ENCODE measurements around the gene TNFAIP8. TPM values are rescaled to one million over a fixed set of nuclear protein-coding genes. Genes with fewer than 3 reads are reported as not detected.

Gene TNFAIP8
- total and polyA plus RNA-seq, 9 of the 15 experiments (the other 6 are each of a cell fraction or from before 2014, with no cell fraction given) = 29.9 to 52.2 (median 44.8) TPM

- TF ChIP-seq STAT6 (CRISPR knock-in tag; IDR thresholded peaks at IDR 0.05) (no peak), FOS (IDR thresholded peaks at IDR 0.05; ENCODE audit: extremely low read depth, insufficient read length) (peak; percentile 0), KLF6 (CRISPR knock-in tag; IDR thresholded peaks at IDR 0.05; ENCODE audit: borderline replicate concordance) (peak; percentile 61; the same call in 1 of the 2 replicates), GATAD2B (IDR thresholded peaks at IDR 0.05; ENCODE audit: borderline replicate concordance) (peak; percentile 98), THRB (CRISPR knock-in tag; conservative IDR thresholded peaks at IDR 0.05) (peak; percentile 41; the same call in 1 of the 2 replicates), GABPA (tag; conservative IDR thresholded peaks at IDR 0.05; ENCODE audit: low read depth) (peak; percentile 51), FOXP4 (CRISPR knock-in tag; IDR thresholded peaks at IDR 0.05; ENCODE audit: borderline replicate concordance) (0 out of 2 replicates have a peak, but pooled peaks have one; percentile 44), ARID1B (IDR thresholded peaks at IDR 0.05) (peak; percentile 99), BHLHE40 (IDR thresholded peaks at IDR 0.05; ENCODE audit: low read length) (peak; percentile 48; the same call in 1 of the 2 replicates), ZNF75A (CRISPR knock-in tag; IDR thresholded peaks at IDR 0.05) (no peak), CREBBP (IDR thresholded peaks at IDR 0.05; ENCODE audit: low read depth, low read length) (no peak), FOXK2 (conservative IDR thresholded peaks at IDR 0.05 in 1 of 2, IDR thresholded peaks at IDR 0.05 in 1 of 2; ENCODE audit: low read depth in 2 of 2) (peak; percentile 58 to 69; a peak in 2 of 4 replicates), TAF9B (IDR thresholded peaks at IDR 0.05; ENCODE audit: partially characterized antibody) (peak; percentile 62), ZNF583 (CRISPR knock-in tag; IDR thresholded peaks at IDR 0.05) (peak; percentile 89), BRD4 (IDR thresholded peaks at IDR 0.05) (no peak), ZNF785 (CRISPR knock-in tag; IDR thresholded peaks at IDR 0.05) (no peak), MEF2A (IDR thresholded peaks at IDR 0.05; ENCODE audit: control insufficient read depth, low read depth, low read length) (no peak), ZKSCAN8 (CRISPR knock-in tag; IDR thresholded peaks at IDR 0.05) (peak; percentile 90), RAD51 (IDR thresholded peaks at IDR 0.05; ENCODE audit: borderline replicate concordance, low read depth) (peak; percentile 41; the same call in 1 of the 2 replicates), POLR2AphosphoS5 (IDR thresholded peaks at IDR 0.05; ENCODE audit: control insufficient read depth, insufficient read depth, low read depth, low read length) (peak; percentile 90)
Observed at GRCh38 chr5:119330367-119331183, 25.2 kb upstream of the TNFAIP8 start (continued).
